IPS DF 4.7 (cell line): Measurements from ENCODE around the gene OTOS.

Experiments used
- DNase-seq: peaks from one replicate; pipeline ENCODE4 v3.0.0-alpha.2; 2013; ENCODE audit warnings: low spot score; ENCODE audit errors: extremely low read depth

The OTOS gene

DNA sequence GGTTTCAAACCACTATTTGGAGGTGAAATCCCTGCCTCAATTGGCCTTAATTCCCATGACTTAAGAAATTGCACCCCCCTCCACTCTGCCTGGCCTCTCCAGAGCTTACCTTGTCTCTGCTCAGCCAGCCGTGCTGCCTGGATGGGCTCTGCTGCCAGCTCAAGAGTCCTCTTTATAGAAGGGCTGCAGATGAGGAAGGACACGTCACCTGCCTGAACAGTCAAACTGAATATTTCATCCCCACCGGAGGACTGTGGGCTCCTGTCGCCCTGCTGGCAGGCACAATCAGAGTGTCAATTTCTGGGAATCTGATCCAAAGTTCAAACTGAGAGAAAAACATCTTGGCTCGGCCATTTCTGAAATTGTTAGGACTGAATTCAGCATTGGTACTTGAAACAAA, at the start of gene OTOS:
TSS of gene OTOS (minus strand) at position 148 of the 400 bp plus-strand sequence. CDS start 332 bp downstream, outside the sequence.
- DNase-seq: no peak

DNA sequence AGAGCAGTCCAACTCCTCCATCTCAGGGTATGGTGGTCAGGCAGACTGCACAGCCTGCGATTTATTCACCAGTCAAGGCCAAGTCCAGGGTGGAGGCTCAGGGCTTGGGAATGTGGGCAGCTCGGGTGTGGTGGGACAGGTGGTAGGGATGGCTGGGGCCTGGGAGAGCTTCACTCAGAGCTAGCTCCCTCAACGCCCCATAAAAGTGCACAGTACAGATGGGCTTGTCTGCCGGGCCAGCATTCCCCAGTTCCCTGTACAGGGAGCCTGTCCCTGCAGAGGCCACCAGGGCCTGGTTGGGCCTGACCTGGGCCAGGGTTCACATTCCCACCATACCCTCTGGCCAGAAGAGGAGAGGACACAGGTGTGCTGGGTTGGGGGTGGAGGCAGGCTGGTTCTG, 49.2 kb upstream of the OTOS start:
- DNase-seq: no peak

DNA sequence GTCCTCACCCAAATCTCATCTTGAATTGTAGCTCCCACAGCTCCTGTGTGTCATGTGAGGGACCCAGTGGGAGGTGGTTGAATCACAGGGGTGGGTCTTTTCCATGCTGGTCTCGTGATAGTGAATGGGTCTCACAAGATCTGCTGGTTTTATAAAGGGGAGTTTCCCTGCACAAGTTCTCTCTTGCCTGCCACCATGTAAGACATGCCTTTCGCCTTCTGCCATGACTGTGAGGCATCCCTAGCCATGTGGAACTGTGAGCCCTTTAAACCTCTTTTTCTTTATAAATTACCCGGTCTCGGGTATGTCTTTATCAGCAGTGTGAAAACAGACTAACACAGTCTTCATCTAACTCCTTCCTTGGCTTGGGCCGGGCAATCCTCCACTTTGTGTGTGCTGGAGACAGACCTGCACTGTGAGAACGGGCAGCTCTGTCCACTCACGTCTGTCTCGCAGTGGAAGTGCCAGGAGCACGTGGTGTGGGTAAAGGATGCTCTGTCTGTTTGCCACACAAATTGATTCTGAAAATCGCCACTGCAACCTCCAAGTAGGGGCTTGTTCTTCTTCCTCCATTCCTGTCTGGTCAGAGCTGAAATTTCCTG, 47.6 kb upstream of the OTOS start:
- DNase-seq: no peak

DNA sequence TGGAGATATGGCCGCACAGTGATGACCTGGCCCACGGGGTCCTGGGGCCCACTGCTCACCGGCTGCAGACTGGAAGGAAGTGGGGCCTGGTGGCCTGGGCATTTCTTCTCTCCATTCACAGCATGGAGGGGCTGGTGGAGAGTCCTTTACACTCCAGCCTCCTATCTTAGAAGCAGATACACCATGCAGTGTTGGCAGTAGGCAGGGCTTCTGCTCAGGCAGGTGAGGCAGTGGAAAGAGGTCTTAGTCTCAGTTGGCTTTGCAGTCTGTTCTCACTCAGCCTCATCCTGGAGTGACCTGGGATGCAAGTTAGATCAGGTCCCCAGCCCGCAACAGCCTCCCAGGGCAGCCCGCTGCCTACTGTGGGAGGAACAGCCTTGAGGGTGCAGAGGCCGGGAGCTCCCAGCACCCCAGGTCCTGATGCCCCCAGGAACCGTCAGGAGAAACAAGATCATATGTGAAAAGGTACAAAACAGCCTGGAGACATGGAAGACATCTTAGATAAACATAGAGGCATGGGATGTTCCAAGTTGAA, 45.8 kb upstream of the OTOS start:
- no peak for DNase-seq

DNA sequence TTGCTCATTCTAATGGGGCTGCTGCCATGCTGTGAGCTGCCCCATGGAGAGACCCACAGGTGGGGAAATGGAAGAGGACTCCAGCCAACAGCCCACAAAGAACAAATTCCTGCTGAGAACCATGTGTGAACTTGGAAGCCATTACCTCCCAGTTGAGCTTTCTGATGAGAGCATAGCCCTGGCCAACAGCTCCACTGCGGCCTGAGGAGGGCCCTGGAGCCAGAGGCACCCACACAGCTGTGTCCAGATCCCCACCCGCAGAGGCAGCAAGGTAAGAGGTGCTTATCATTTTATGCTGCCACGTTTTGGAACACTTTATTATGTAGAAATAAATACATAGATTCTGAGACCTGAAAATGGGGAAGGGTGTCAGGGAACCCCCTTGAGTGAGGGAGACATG, 44.2 kb upstream of the OTOS start:
- no peak for DNase-seq

DNA sequence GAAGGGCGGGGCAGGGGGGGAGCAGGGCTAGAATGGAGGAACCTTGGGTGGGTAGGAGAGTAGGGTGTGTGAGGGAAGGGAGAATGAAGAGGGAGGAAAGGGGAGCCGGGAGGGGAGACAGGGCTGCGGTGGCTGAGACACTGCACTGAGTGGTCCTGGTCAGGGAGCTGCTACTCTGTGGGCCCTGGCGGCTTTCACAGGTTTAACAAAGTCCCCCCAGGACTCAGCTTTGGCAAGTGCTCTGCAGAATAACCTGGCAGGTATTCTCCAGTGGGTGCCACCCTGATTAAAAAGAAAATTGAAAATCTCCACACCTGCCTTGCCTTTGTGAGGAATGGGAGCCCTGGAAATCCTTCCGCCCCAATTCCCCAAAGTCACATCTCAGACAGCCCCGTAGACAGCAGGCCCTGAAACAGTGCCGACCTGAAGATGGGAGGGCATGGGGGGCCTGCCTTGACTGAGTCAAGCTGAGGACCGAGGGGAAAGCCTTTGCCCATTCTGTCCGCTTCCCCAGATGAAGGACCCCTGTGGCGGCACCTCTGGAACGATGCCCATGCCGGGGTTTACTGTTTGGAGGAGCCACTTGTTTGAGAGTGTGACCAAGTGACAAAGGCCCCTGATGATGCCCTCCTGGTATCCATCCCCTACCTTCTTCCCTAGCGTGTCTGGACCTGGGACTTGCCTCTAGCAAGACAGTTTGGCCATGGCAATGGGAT, 43.6 kb upstream of the OTOS start:
- DNase-seq: no peak

DNA sequence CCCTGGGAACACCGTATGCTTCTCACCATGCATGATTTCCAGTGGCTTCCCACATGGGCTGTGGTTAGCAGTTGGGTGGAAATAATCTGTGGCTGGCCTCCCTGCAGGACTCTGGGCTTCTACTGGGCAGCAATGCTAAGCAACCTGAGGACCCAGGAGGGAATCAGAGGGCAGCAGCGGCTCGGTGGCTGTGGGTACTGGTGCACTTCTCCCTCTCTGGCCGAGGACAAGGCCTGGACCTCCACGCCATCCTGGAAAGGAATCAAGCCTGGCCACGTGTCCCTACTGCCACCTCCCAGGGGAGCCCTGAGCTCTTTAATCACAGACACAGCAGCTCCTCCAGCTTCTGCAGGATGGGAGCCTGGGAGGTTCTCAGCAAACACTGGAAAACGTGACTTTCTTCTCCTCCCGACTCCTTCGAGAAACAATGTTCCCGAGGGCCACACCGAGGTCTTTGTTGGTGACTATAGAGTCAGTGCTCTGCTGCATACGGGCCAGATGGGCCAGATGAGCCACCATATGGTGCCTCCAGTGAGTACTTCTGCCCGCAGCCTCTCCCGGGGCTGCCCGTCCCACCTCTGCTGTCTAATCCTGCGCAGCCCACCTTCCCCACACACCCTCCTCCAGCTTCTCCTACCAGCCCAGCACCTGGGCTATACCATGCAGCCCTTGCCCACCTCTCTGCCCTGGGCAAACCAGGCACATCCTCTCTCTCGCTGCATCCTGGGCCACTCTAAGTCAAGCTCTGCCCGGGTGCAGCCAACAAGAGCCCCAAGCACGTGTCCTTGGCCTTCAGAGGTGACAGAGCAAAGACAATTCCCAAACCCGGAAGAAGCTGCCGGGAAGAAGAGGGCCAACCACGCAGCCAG, 42.8 kb upstream of the OTOS start:
- DNase-seq: no peak

DNA sequence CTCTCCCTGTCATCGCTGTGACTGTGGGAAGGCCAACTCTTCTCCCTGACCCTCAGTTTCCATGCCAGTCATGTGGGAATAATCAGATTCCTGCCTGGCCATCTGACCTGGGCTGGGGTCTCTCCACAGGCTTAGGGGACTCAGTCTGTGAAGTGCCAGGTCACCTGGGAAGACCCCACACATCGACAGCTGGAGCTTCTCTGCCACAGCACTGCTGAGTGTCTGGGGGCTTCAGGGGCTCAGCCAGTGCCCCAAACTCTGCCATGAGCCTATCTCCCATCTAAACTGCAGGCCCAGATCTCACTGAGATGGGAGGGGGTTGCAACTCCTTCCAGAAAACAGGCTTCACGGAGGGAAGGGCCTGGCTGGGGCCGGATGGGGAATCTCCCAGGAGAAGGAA, 42.0 kb upstream of the OTOS start:
- DNase-seq: no peak

DNA sequence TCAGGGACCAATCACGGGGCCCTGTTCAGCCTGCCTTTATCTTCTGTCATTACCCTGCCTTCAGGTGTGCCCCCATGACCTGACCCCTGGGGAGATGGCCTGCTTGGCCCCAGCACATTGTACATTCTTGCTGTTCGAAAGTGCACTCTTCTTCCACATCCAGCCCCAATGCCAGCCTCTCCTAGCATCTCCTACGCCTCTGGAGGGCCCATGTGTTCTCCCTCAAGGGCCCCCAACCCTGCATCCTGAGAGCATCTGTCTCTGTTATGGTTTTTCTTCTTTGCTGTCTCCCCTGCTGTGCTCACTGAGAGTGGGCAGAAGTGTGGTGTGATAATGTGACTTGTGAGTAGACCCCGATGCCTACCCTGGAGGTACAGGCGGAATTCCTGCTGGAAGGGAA, 41.5 kb upstream of the OTOS start:
- no peak for DNase-seq

DNA sequence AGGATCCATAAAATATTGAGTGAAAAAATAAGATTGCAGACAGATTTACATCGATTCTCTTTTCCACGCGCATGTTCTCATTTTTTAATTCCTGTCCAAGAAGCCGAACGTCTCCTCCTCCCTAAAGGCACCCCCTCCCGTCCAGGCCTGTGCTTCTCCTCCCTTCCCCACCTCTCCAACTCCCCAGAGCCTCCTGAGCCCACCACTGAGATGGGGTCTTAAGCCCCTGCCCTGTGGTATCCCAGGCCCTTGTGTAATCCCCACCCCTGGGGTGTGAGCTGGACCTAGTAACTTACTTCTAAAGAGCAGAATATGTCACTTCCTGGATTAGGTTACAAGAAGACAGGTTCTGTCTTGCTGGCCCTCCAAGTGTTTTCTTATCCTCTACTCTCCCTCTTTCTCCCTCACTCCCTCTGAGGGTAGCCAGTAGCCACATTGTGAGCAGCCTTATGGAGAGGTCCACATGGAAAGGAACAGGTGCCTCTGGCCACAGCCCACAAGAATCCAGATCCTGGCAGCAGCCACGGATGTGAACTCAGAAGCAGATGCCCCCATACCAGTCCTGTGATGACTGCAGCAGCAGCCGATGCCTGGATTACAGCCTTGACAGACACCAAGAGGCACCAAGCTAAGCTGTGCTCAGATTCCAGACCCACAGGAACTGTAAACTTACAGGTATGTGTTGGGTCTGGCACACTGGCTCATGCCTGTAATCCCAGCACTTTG, 39.6 kb upstream of the OTOS start:
- DNase-seq: no peak

DNA sequence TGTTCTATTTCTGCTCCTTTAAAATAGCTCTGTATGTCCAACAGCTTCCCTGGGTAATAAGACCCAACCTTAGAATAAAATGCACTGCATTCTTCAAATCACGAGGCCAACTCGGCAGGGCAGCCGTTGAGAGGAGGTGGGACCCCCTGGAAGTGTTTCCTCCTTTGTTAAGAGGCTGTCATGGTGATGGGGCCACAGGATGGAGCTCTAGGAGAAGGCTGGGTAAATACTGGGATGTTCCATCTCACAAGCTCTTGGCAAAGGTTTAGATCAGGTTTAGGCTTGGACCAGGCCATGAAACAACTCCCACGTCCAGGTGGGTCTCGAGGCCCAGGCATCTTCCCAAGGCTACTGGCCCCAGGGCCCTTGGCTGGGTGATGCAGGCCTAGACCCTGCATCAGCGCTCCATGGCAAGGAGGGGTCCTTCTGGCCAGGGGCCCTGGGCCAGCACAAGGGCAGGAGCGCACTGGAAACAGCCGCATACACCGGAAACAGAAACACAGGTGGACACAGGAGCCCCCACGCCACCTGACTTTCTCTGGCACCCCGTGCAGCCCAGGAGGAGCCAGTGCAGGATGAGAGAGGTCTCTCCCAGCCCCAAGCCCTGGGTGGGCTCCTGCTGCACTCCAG, 38.8 kb upstream of the OTOS start:
- no peak for DNase-seq

DNA sequence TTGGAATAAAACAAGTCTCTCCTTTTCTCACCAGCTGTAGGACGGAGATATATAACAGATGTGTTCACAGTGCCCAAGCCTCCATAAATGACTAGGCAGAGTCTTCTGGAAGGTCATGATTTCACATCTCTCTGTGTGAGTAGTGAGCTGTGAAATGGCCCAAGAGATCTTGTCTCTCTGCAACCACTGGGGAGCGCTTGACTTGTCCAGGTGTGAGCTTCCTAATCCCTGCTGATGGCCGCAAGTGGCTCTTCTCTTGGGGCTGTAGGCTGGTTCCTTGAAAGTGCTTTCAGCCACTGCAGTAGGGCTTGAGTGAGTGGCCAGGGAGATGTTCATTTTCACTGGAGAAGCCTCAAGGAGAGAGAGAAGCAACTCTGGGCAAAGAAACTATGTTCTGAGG, 38.1 kb upstream of the OTOS start:
- no peak for DNase-seq

DNA sequence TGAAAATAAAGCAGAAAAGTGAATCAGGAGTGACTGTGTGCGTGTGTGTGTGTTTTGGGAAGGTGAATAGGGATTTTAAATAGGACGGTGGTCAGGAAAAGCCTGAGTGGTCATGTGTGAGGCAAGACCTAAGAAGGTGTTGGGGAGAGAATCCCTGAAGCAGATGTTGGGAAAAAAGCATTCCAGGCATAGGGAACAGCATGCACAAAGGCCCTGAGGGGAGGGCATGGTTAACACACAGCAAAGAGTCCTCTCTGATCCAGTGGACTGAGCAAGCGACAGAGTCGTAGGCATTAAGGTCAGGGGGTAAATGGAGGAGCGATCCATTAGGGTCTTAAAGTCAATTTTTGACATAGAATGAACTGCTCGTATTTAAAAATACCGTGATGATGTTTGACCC, 34.0 kb upstream of the OTOS start:
- DNase-seq: no peak

DNA sequence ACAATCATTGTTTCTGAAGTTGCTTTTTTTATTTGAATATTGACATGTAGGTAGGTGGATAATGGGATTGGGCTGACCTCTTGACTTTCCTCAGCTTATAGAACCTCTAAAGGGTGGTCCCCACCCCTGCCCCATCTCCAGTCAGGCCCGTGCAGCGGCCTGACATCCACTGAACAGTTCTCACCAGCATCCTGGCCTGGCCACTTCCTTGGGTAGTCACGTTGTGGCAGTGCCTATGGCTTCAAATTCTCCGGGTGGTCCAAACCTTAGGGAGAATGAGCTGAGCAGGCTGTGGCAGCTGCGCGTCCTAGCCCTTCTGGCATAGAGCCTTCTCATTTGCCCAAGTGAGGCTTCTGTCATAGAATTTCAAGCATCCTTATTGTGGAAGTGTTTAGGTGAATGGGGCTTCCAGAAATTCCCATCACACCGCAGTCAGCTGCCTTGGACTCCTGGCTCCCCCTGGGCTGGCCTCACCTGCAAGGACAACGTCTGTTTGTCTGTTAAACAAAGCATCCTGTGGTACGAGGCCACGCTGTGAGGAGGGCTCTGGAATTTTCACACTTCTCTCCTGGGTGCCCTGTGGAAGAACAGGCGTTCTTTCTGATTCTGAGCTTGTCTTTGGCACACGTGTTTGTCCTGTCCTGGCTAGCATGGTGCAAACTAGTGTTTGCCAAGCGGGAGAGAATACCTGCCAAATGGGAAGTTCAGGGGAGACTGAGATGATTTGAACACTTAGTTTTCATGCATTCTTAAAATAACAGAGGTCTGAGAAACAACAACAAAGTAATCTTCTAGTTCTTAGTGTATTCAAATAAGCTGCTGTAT, 31.8 kb upstream of the OTOS start:
- no peak for DNase-seq

DNA sequence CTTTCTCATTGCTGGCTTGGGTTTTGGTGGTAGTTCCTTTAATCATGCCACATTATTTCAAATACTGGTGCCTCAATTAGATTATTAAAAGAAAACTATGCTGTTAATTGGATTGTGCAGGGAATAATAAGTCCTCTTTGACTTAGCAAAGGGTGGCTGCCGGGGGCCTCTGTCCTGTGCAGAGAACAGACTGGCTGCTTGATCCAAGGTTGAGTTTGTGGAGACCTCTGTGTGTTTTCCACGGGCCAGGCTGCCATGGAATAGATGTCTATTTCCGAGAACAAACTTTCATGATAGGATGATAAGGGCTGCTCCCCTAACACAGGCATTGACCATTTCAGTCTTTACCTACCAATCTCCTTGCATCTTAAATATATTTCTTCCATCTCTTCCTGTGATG, 30.4 kb upstream of the OTOS start:
- no peak for DNase-seq

DNA sequence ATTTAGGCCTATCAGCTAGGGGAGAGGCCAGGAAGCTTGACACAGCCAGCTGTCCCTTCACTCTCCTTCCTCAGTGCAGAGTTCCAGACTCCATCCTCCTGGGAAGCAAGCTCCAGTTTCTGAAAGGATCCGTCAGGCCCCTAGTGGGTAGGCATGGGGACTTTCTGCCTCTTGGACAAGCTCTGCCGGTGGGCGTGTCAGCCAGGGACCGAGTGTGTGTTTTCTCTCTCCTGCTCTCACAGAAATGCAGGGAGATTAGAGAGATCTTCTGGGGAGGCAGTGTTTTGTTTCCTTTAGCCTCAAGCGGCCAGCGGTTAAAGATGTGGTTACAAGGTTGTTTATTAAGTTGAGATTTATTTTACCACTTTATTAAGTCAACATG, 29.9 kb upstream of the OTOS start:
- no peak for DNase-seq

DNA sequence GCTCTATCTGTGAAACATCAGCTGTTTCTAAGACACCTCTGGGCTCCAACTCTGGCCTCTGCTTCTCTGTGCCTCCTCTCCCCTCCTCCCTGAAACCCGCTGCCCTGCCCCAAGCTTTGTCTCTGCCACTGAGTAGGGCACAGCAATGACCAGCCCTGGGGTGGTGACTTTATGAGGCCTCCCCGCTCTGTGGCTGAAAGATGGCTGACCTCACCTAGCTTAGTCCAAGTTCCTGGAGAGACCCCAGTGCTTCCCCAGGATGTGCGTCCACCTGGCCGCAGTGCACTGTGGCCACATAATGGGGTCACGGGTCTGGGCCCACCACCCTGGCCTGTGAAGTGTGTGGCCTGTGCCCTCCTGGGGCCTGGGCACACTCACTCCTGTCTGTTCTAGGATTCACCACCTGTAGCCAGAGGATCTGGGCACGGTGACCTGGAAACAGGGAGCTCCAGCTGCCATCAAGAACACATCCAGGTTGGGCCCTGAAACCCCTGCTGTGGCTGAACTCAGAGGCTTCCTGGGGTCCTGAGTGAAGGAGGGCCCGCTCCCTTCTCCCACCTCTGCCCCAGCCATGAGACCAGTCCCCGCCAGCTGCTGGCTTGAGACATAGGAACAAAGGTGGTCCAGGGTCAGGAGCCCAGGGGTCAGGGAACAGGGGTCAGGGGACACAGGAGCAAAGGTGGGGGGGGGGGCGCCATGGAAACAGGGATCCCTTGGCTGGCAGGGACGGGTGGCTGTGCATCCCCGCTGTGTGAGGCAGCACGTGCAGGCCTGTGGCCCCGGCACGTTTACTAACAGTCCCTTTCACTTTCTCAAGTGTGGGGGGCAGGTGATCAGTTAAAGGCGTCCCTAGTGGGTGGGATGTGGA, 29.3 kb upstream of the OTOS start:
- no peak for DNase-seq

DNA sequence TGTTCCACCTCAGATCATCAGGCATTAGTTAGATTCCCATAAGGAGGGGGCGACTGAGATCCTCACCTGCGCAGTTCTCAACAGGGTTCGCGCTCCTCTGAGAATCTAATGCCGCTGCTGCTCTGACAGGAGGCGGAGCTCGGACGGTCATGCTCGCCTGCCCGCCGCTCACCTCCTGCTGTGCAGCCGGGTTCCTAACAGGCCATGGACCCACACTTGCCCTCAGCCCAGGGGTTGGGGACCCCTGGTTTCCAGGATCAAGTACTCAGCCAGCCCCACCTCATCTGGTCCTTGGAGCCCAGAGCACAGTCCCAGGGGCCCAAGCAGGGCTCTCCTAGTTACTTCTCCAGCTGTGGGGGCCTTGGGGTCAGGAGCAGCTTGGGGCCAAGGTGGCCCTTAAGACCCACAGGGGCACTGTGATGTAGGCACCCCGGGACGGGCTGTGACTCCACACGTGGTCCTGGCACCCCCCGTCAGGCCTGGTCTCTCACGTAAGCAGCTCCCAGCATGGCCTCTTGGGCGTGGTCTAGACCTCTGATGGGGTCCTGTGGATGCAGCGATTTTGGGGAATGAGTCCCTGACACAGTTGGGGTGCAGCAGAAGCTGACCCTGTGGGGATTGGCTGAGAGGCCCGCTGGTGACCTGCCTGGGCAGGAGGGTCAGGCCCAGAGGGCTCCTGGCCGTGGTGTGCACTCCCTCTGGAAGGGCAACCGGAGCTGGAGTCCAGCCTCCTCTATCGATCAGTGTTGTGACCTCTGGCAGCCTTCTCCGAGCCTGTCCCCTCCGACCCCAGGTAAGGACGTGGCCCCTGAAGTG, 28.3 kb upstream of the OTOS start:
- no peak for DNase-seq
